ENCODE measurements around the gene CLPSL1.

GRCh38 chr6:35798706-35799105 is 17.9 kb downstream of the CLPSL1 start:
- TF ChIP-seq EZH2phosphoT487 (IDR thresholded peaks at IDR 0.05; ENCODE audit: insufficient read depth, low read depth) (no peak), EZH2 (IDR thresholded peaks at IDR 0.05; ENCODE audit: insufficient read depth, poor library complexity, severe bottlenecking) (no peak)
